DOHH2 (cell line): ENCODE data around the gene RAB26.

Experiments used
- H3F3A ChIP-seq: fragments of 200-600 bp; sonication (generic), shearing (Covaris generic); 2 replicates; pipeline ENCODE4 v1.6.0; 2016; ENCODE audit warnings: antibody characterized with exemption, mild to moderate bottlenecking; ENCODE audit not compliant: control insufficient read depth, insufficient read depth
- H3K27ac ChIP-seq: fragments of 200-600 bp; sonication (generic); 2 replicates; pipeline ENCODE4 v1.5.1; 2014; ENCODE audit warnings: low read depth, mild to moderate bottlenecking, low read length, moderate library complexity
- H3K27me3 ChIP-seq: fragments of 200-600 bp; sonication (generic); 2 replicates; pipeline ENCODE4 v1.6.1; 2014; ENCODE audit warnings: mild to moderate bottlenecking, low read length, mixed read lengths; ENCODE audit not compliant: control insufficient read depth
- H3K36me3 ChIP-seq: fragments of 200-600 bp; sonication (generic); 2 replicates; pipeline ENCODE4 v1.6.1; 2014; ENCODE audit warnings: mild to moderate bottlenecking, low read length, moderate library complexity, mixed read lengths; ENCODE audit not compliant: control insufficient read depth
- H3K4me1 ChIP-seq: fragments of 200-600 bp; sonication (generic); 2 replicates; pipeline ENCODE4 v1.6.1; 2014; ENCODE audit warnings: mild to moderate bottlenecking, low read length, mixed read lengths; ENCODE audit not compliant: control insufficient read depth
- H3K4me2 ChIP-seq: fragments of 200-600 bp; sonication (generic); 2 replicates; pipeline ENCODE4 v1.6.0; 2014; ENCODE audit warnings: mild to moderate bottlenecking, low read length, moderate library complexity
- H3K4me3 ChIP-seq: fragments of 200-600 bp; sonication (generic); 2 replicates; pipeline ENCODE4 v1.5.1; 2014; ENCODE audit warnings: mild to moderate bottlenecking, low read length, mixed read lengths
- H3K79me2 ChIP-seq: fragments of 200-600 bp; sonication (generic); 2 replicates; pipeline ENCODE4 v1.6.1; 2014; ENCODE audit warnings: mild to moderate bottlenecking, low read length, mixed read lengths; ENCODE audit not compliant: control insufficient read depth
- H3K9me2 ChIP-seq: fragments of 200-600 bp; sonication (generic); replicated peaks from 2 replicates; pipeline ENCODE4 v1.6.1; 2014; ENCODE audit warnings: mild to moderate bottlenecking, low read length, mixed read lengths; ENCODE audit not compliant: control insufficient read depth
- H3K9me3 ChIP-seq: fragments of 200-600 bp; sonication (generic); 2 replicates; pipeline ENCODE4 v1.6.1; 2014; ENCODE audit warnings: antibody characterized with exemption, low read length, mixed read lengths; ENCODE audit not compliant: control insufficient read depth, insufficient read depth
- H4K20me1 ChIP-seq: fragments of 200-600 bp; sonication (generic); 2 replicates; pipeline ENCODE4 v1.6.0; 2014; ENCODE audit warnings: low read depth, mild to moderate bottlenecking, antibody characterized with exemption, low read length, moderate library complexity; ENCODE audit not compliant: control insufficient read depth, insufficient read depth
- EZH2phosphoT487 ChIP-seq: fragments of 200-600 bp; sonication (generic); IDR thresholded peaks from 2 replicates; pipeline ENCODE4 v1.6.1; 2017; ENCODE audit warnings: borderline replicate concordance, mild to moderate bottlenecking, antibody characterized with exemption, low read length, moderate library complexity, mixed read lengths
- TF ChIP-seq, protein P1 (sequence below): fragments of 200-600 bp; sonication (generic); IDR thresholded peaks from one replicate; pipeline ENCODE4 v1.5.1; 2014; ENCODE audit warnings: antibody characterized with exemption, mild to moderate bottlenecking, low read depth, low read length; ENCODE audit not compliant: poor library complexity, severe bottlenecking

The RAB26 gene

DNA sequence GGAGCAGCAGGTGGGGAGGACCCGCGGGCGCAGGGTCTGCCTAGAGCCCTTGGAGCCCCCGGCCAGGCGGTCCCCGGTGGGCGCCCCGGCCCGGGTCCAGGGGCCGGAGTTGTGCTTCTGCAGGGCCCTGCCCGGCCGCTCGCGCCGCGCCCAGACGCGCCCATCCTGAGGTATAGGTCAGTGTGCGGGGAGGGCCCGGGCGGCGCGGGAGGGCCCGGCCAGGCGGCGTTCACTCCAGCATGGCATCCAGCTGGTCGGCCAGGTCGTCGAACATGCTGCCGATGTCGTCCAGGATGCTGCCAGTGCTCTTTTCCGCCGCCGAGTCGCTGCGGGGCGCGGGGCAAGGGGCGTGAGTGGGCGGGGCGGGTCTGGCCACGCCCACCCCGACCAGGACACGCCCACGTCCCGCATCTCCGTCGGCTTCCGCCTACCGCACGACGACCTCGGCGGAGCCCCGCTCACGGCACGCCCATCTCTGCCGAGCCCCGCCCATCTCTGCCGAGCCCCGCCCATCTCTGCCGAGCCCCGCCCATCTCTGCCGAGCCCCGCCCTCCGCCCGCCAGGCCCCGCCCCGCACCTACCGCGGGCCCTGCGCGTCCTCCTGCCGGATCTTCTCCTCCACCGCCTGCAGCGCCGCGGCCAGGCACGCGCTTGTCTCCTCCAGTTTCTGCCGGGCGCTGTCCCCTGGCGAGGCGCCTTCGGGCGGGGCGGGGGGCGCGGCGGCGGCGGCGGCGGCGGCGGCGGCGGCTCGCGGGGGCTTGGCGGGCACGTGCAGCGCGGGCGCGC lies 30.1 kb downstream of the RAB26 start:
- Histone ChIP-seq H3K79me2 (no peaks in the 10 kb centered on the region), H3K36me3 (peaks cover 52% of the 10 kb centered on the region), H3K9me2 (no peaks in the 10 kb centered on the region), H3F3A (no peaks in the 10 kb centered on the region), H3K4me1 (0 out of 2 replicates have a peak, but pooled peaks cover 1% of the 10 kb centered on the region), H3K9me3 (no peaks in the 10 kb centered on the region), H3K4me3 (no peak overlapping the region), H4K20me1 (no peaks in the 10 kb centered on the region), H3K27me3 (no peaks in the 10 kb centered on the region), H3K4me2 (no peak overlapping the region), H3K27ac (no peak overlapping the region)
- no peak for TF ChIP-seq EZH2phosphoT487
- TF ChIP-seq, protein P1, sequence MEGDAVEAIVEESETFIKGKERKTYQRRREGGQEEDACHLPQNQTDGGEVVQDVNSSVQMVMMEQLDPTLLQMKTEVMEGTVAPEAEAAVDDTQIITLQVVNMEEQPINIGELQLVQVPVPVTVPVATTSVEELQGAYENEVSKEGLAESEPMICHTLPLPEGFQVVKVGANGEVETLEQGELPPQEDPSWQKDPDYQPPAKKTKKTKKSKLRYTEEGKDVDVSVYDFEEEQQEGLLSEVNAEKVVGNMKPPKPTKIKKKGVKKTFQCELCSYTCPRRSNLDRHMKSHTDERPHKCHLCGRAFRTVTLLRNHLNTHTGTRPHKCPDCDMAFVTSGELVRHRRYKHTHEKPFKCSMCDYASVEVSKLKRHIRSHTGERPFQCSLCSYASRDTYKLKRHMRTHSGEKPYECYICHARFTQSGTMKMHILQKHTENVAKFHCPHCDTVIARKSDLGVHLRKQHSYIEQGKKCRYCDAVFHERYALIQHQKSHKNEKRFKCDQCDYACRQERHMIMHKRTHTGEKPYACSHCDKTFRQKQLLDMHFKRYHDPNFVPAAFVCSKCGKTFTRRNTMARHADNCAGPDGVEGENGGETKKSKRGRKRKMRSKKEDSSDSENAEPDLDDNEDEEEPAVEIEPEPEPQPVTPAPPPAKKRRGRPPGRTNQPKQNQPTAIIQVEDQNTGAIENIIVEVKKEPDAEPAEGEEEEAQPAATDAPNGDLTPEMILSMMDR, result no peak

DNA sequence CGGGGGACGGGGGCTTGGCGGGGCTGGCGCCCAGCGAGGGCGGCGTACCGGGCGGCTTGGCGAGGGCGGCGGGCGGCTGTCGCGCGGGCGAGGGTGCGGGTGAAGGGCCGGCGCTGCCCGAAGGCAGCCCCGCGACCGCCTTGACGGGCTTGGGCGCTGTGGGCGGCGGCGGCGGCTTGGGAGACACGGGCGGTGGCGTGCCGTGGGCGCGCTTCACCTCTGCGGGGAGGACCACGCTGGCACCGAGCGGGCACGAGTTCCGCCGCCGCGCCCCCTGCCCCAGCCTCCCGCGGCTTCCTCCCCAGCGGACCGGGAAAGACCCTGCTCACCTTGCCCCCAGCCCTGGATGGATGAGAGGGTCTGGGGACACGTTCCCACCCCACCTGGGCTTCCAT lies 30.7 kb downstream of the RAB26 start:
- Histone ChIP-seq H3K9me3 (no peaks in the 10 kb centered on the region), H3K4me1 (0 out of 2 replicates have a peak, but pooled peaks cover 2% of the 10 kb centered on the region)
- TF ChIP-seq, protein P1, result no peak
- no peak for TF ChIP-seq EZH2phosphoT487

DNA sequence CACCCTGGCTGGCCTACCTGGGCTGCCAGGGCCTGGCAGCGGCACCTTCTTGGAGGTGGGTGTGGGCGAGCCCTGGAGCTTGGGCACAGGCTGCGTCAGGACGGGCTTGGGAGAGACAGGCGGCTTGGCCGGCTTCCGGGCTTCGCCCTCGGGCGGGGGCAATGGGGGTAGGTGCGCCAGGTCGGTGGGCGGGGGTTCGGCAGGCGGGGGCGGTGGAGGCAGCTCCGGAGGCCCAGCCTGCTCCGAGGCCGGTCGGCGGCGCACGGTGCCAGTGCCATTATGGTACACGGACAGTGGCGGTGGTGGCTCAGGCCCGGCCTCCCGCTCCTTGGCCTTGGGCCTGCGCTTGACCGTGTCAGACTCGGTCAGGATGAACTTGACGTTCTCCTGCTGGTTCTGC lies 31.2 kb downstream of the RAB26 start:
- Histone ChIP-seq H3K27me3 (no peaks in the 10 kb centered on the region), H3K27ac (no peak overlapping the region), H3K9me2 (no peaks in the 10 kb centered on the region), H3K4me3 (no peak overlapping the region), H3K79me2 (no peaks in the 10 kb centered on the region), H3F3A (no peaks in the 10 kb centered on the region), H3K4me2 (no peak overlapping the region), H3K9me3 (no peaks in the 10 kb centered on the region), H4K20me1 (no peaks in the 10 kb centered on the region), H3K36me3 (peaks cover 44% of the 10 kb centered on the region), H3K4me1 (0 out of 2 replicates have a peak, but pooled peaks cover 2% of the 10 kb centered on the region)
- TF ChIP-seq, protein P1, result no peak
- TF ChIP-seq EZH2phosphoT487, result no peak

More for the DNA sequence above, 30.7 kb downstream of the RAB26 start:
- H3K79me2 ChIP-seq, result no peaks in the 10 kb centered on the region
- H3K27ac ChIP-seq, result no peak overlapping the region
- H3K27me3 ChIP-seq, result no peaks in the 10 kb centered on the region
- H3F3A ChIP-seq, result no peaks in the 10 kb centered on the region
- peaks cover 49% of the 10 kb centered on the region for H3K36me3 ChIP-seq
- H3K9me2 ChIP-seq, result no peaks in the 10 kb centered on the region
- no peaks in the 10 kb centered on the region for H4K20me1 ChIP-seq
- no peak overlapping the region for H3K4me2 ChIP-seq
- no peak overlapping the region for H3K4me3 ChIP-seq
